Stimulated activated CD4-positive, alpha-beta T cell treated with anti-CD3 and anti-CD28 coated beads, Interleukin-15, amount 100 ng/mL, for 24 hours (primary cell): ENCODE measurements around the gene TP73.
A peak's percentile ranks its signal among the peaks of the same experiment; 100 is the strongest.

ENCODE experiments used
- DNase-seq: peaks from one replicate; pipeline ENCODE4 v3.0.0-alpha.2; 2020

The TP73 gene

DNA sequence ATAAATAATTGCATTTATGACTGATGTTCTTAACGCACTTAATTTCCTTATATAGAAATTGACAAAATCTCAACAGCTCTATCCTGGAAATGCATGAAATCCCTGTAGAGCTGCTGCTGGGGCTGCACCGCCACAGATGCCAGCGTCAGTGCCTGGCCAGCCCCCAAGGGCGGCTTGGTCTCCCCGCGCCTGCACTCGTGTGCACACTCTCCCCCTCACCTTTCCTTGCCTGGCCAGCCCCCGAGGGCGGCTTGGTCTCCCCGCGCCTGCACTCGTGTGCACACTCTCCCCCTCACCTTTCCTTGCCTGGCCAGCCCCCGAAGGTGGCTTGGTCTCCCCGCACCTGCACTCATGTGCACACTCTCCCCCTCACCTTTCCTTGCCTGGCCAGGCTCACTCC, 16.2 kb upstream of the TP73 start:
- DNase-seq = no peak

DNA sequence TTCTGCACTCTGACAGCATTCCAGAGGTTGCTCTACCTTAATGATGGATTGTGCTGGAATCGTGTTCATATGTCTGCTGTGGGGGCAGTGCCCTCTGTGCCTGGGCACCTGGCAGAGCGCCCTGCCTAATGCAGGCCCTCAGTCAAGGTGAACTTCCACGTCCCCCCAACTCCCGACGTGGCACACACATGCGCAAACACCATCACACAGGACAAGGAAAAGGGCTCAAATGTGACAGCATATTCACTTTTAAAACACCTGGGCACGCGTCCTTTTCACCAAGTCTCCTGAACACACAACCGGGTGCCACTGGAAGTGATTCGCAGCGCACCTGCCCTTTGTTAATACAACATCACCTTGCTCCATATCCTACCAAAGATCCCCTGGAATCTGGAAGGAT, 15.8 kb upstream of the TP73 start:
- DNase-seq = no peak

DNA sequence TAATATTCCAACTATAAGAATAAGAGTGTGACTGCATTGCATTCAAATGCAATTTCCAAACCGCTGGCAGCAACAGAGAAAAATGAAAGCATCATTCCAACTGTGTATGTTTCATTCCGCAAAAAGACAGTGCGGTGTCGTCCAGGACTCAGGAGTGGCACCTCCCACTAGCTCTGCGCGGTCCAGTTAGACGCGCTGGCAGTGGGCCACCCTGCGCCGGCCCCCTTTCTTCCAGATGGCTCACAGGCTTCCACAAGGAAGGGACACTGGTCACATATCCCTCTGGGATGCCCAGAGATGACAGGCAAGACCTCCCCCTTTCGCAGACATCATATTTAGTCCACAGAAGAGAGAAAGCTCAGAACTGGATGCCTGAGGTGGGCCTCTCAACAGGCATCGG, 14.3 kb upstream of the TP73 start:
- DNase-seq = no peak

DNA sequence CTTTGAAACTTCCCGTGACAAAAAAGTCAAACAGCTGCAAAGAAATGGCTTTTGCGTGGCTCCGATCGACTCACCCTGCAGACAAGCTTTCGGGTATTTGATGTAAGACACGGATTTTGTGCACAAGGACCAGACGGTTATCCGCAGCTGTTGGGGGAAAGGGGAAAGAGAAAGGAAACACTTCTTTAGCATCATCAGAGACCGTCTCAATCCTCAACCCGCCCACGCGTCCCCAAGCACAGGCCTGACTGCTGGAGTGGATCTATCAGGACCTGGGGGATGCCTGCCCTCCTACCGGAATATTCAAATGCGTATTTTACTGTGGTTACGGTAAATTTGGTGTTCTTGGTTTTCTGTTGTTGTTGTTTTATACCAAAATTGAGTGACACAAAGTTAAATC, 13.6 kb upstream of the TP73 start:
- no peak for DNase-seq

DNA sequence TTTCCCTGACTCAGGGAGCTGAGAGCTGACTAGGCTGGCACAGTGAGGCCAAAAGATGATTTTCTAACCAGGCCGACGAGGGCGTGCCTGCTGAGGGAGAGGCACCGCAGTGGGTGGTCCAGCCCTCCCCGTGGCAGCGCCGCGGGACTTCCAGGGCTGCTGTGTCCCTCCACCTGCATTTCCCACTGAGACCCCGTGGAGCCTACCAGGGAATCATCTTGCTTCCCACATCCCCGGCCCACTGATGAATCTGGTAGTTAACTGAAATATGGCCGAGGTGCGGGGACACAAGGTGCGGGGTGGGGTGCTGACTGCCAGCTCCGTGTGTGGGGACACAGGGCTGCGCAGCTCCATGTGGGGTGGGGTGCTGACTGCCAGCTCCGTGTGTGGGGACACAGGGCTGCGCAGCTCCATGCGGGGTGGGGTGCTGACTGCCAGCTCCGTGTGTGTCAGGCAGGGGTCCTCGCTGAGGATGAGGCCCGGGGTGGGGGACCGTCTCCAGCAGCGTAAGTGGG, 12.9 kb upstream of the TP73 start:
- no peak for DNase-seq

DNA sequence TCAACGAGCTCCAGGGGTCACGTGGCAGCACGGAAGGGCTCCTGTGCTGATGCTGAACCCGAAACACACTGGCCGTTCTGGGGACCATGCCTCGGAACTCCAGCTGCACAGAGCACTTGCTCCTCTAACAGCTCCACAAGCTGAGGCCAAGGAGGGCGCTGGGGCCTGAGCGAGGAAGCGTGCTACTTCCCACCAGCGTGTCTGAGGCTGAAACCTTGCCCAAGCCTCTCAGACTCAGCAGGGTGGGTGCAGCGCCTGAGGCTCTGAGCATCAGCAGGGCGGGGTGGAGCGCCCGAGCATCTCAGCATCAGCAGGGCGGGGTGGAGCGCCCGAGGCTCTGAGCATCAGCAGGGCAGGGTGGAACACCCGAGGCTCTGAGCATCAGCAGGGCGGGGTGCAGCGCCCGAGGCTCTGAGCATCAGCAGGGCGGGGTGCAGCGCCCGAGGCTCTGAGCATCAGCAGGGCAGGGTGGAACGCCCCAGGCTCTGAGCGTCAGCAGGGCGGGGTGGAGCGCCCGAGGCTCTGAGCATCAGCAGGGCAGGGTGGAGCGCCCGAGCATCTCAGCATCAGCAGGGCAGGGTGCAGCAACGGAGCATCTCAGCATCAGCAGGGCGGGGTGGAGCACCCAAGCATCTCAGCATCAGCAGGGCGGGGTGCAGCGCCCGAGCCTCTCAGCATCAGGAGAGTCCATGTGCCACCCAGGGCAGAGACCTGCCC, 12.0 kb upstream of the TP73 start:
- DNase-seq = no peak

DNA sequence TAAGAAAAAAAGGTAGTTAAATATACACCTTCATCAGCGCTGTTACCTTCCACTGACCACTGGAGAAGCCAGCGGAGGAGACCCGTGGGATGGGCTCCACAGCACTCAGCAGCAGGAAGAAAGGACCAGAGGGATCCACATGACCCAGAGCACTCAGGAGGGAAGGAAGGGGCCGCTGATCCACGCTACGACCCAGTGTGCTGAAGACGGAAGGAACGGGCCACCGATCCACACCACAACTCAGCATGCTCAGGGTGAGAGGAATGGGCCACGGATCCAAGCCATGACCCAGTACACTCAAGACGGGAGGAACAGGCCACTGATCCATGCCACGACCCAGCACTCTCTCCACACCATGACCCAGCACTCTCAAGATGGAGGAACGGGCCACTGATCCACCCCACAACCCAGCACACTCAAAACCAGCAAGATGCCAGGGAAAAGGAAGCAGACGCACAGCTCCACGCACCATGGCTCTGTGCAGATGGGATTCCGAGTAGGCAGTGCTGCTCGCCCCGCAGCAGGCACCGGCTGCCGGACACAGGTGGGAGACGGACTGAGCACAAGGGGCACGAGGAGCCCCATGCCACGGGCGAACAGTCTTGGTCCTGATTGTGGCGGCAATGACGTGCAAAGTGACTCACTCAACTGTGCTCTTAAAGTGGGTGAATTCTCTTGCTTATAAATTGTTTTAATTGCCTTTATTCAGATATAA, 11.1 kb upstream of the TP73 start:
- DNase-seq = no peak

DNA sequence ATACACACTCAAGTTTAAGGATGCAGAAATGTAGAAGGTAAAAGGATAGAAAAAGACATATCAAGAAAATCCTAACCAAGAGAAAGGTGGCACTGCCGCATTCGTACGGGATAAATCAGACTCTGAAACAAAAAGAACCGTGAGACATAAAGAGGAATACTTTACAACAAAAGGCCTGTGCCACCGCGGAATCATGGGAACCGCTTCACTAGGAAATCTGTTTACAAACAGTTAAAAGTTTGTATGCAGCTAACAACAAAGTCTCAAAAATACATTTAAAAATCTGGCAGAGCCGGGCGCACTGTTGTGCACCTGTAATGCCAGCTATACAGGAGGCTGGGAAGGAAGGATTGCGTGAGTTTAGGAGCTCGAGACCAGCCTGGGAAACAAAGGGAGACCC, 10.5 kb upstream of the TP73 start:
- no peak for DNase-seq

DNA sequence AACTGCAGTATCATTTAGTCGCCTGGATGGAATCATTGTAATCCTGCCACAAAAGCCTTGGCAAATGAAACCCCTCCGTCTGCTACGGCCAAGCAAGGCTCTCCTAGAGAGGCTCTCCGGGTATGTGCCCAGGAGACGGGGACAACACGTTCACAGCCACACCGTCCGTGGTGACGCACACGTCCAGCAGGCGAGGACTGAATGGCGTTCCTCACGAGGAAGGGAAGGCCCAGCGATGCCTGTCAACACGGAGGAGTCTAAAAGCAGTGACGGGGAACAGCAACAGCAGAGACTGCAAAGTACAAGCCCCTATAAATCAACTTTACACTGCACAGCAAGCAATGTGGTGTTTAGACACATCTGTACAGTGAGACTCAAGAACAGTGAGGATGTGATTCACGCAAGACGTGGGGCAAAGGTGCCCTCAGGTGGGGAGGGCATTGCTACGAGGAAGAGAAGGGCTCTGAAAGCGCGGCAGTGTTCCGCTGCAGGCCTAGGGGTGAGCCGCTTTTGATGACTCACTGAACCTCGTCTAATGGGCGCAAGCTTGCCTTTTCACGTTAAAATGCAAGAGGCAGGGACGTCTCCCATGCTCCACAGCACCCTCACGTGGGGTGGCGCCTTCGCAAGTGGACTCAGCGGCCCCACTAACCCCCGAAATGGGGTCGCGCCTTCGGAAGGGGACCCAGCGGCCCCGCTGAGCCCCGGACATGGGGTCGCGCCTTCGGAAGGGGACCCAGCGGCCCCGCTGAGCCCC, 9.2 kb upstream of the TP73 start:
- no peak for DNase-seq

DNA sequence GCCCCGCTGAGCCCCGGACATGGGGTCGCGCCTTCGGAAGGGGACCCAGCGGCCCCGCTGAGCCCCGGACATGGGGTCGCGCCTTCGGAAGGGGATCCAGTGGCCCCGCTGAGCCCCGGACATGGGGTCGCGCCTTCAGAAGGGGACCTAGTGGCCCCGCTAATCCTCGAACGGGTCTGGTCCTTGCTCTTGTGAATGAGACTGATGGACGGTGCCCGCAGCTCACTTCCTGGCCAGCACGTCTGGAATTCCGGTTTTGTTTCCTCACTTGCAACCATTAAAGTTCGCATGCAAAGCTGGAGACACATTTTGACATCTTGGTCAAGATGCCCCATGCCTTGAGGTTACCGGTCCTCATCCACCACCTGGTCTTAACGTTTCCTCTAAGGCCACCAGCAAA, 8.0 kb upstream of the TP73 start:
- no peak for DNase-seq

DNA sequence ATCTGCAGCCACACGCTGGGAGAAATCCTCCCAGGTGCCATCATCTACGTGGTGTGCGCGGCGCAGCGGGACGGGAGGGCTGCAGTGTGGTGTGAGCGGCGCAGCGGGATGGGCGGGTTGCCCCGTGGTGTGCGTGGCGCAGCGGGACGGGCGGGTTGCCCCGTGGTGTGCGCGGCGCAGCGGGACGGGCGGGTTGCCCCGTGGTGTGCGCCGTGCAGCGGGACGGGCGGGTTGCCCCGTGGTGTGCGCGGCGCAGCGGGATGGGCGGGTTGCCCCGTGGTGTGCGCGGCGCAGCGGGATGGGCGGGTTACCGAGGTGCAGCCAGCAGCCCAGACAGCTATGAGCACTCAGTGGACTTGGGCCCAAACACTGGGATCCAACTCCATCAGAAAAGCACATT, 7.1 kb upstream of the TP73 start:
- no peak for DNase-seq

DNA sequence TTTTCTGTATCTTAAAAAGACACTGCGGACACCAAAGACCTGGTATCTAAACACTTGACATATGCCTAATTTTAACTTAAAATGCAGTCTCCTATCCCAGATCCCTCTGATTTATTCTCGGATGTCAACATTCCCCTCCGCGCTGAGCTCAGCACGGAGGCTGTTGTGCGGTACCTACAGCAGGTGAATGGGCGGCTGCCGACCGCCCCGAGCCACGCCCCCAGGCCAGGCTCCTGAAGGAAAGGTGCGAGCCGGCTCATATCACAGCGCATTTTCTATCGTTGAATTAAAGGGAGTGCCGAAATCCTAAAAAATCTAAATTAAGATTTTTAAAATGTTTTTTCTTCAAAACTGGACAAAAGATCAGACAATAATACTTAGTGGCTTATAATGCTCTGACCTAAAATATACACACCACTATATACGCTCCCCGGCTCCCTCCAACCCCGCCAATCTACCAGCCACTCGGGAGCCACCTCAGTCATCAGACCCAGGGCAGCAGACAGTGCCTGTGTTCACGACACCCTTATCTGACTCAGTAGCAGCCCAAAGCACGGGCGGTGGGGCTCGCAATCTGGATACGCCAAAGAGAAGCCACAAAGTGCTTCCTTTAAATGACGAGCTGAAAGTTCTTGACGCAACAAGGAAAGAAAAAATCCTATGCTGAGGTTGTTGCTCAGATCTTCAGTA, 6.5 kb upstream of the TP73 start:
- DNase-seq = no peak

DNA sequence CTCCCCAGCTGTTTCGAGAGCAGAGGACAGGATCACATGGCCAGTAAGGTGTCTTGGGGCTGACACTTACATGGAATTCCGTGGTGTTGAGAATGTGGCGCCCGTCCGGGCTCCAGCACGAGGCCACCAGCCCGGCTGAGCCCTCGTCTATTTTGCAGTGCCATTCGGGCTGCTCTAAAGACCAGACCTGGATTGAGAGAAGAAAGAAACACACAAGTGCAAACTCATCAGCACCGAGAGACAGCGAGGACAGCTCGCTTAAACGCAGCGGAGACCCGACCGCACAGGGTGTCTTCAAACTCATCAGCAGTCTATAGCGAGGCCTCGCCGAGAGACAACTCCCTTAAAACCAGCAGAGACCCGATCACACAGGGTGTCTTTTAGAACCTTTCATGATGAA, 5.7 kb upstream of the TP73 start:
- no peak for DNase-seq

DNA sequence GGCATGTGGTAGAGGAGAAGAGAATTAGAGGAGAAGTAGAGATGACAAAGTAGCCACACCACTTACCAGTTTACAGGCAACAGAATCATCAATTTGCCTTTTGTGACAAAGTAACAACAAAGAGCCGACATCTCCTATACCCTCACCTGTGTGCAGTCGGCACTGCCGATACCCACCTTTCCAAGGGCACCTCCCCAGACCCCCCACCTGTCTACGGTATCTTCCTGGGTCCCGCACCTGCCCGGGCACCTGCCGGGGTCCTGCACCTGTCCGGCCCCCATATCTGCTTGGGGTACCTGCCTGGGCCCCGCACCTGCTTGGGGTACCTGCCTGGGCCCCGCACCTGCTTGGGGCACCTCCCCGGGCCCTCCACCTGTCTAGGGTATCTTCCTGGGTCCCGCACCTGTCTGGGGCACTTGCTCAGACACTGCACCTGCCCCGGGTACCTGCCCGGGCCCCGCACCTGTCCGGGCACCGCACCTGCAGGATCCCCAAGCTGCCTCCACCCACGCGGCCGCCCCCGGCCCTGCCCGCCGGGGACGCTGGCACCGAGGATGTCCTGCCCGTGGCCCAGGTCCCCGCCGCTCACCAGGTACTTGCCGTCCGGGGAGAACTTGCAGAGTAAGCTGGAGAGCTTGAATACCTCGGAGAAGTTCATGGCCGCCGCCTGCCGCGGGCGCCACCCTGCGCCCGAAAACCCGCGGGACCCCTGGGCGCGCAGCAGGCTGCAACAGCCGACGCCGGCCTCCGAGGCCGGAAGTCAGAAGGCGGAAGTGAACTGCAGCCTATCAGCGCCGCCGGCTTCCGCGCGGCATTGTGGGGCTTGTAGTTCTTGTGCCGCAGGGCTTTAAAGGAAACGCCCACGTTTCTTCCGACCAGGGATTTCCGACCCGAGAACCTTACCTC, 2.7 kb upstream of the TP73 start, which contains the start of gene WRAP73:
Gene WRAP73, minus strand, starts transcription at position 762 of the 906 bp plus-strand sequence. Its CDS starts 104 bp downstream, at position 658.
- peak; percentile 94 for DNase-seq

DNA sequence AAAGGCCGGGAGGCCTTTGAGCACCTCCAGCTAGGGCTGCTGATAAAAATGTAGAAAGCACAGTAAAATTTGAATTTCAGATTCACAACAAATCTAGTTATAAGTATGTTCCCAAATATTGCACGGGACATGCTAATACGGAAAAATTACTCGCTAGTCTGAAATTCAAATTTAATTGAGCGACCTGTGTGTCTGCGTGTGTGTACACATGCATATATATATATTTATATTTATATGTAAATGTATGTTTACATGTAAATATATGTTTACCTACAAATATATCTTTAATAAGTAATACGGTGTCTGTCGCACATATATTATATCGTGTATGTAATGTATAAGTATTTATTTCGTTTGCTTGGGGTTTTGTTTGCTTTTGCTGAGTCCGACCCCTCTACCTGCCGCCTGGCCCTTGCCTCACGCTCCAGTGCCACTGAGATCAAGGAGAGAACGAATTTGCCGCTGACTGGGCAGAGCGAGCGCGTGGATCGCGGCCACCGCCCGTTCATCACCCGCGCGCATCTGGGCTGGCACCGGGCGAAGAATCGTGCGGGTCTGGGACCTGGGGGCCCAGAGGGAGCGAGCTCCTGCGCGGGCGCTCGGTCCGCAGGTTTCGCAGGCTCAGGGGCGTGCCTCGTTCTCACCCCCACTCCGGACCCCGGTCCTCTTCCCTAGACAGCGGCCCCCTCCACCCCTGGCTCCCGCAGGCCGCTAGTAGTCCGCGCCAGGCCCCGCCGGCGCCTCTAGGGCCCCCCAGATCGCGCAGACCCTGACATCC, 1.9 kb upstream of the TP73 start:
- no peak for DNase-seq

DNA sequence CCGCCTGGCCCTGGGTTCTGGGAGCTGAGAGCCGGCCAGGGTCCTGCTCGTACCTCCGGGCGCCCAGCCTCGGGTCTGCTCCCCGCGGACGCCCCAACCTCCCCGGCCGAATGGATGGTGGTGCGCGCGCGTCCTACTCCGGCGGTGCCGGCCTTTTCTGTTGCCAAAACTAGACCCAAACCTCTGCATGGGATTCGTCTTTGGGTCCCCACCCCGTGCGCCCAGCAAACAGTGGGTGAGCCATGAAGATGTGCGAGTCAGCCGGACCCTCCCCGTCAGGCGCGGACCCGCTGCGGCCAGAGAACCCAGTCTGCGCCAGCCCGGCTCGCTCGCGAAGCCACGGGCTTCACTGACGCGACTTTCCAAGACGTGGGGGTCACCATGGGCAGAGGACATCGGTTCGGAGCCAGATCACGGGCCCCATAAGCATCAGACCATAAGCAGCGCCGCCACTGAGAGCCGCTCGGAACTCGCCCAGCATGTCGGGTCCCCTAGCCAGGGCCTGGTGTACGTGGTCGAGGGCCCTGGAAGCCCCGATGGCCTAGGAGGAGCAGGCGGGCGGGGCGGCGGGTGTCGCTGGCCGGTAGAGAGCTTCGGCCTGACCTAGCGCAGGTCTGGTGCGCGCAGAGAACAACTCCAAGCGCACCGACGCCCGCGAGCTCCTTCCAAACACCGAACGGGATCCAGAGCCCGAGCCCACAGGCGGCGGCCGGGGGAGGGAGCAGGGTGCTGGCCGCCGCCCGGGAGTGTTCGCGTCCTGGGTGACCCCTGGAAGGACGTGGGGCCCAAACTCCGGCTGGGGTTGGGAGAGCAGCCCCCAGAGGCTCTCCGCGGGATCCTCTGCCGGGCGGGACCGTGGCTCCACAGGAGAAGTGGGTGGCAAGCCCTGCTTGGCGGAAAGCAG, 1.0 kb upstream of the TP73 start:
- peak; percentile 15 for DNase-seq

DNA sequence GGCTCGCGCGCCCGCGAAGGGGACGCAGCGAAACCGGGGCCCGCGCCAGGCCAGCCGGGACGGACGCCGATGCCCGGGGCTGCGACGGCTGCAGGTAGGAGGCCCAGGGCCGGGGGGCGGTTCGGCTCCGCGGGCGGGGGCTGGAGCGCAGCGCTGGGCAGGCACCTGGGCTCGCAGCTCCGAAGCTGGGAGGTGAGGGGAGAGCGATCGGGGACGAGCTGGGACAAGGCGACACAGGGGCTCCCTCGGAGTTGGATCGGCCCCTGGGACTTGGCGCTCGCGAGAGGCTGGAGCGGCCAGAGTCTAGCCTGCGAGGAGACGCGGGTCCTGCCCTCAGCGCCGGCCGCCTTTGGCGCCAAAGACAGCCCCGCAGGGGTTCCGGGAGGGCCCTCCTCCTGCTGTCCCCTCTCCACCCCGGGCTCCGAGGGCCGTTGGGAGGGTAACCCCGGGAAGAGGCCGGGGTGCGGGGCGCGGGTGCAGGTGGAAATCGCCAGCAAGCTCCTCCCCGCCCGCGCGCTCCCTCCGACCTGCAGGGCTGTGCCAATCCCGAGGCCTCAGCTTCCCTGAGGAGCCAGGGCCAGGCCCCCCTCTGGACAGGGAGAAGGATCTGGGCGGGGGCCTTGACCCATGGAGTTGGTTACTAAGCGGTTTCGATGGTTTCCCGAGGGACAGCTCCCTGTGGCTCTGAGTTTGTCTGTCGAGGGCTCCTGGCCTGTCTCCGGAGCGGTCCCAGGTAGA, 401 bp downstream of the TP73 start:
- peak; percentile 16 for DNase-seq

DNA sequence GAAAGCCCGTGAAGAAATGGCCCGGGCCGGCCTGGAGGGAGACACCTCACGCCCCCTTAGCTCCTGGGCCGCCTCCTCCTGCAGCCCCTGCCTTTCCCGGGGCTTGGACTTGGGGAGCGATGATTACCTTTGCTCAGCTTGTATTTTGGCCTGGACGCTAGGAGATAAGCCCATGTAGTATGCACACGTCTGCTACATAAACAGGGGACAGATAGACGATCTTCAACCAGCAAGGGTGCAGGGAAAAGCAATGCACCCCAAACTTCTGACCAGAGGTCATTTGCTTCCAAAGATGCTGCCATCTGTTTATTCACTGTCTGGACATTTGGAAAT, 936 bp downstream of the TP73 start:
- no peak for DNase-seq

DNA sequence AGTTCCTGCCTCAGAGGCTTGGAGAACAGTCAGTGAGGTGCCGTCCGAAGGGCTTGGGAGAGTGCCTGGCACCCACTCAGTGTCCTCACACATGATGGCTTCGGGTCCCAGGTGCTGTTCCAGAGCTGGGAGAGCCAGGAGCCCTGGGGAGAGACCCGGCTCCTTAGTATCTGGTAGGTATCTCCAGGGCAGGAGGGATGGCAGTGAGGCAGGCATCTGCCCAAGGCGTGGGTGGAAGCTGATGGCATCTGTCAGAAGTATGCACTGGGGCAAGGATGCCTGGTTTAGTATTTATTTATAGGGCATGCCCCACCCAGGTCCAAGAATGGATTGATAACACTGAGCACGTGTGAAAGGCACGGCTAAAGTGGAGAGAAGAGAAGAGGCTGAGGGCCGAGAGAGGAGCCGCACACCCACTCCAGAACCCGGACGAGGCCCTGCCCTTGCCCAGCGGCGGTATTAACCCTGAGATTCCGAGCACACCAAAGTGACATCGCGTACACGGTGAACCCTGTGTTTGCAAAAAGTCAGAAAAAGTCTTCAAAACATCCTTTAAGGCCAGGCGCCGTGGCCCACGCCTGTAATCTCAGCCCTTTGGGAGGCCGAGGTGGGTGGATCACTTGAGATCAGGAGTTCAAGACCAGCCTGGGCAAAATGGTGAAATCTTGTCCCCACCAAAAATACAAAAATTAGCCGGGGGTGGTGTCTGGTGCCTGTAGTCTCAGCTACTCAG, 2.4 kb downstream of the TP73 start:
- no peak for DNase-seq
